Upper lobe of right lung (tissue), 1 donor: ENCODE data around the gene TMED1. TPM values are rescaled to one million over a fixed set of nuclear protein-coding genes. Genes with fewer than 3 reads are reported as not detected.

Experiments
- ATAC-seq: fragments of 200-7000 bp; cut with Tn5 transposase; one replicate; pipeline ENCODE4 v1.9.1; 2020; ENCODE audit warnings: mild to moderate bottlenecking, moderate library complexity
- DNase-seq: peaks from one replicate; pipeline ENCODE4 v3.0.0-alpha.2; 2020
- H3K27ac ChIP-seq: fragments of 200-600 bp; one replicate; pipeline ENCODE4 v1.8.0; 2022
- H3K27me3 ChIP-seq: fragments of 200-600 bp; one replicate; pipeline ENCODE4 v1.8.0; 2022; ENCODE audit warnings: mild to moderate bottlenecking
- H3K36me3 ChIP-seq: fragments of 200-600 bp; one replicate; pipeline ENCODE4 v1.8.0; 2022
- H3K4me1 ChIP-seq: fragments of 200-600 bp; one replicate; pipeline ENCODE4 v1.8.0; 2022
- H3K4me3 ChIP-seq: fragments of 200-600 bp; one replicate; pipeline ENCODE4 v1.8.0; 2022; ENCODE audit warnings: mild to moderate bottlenecking
- H3K9me3 ChIP-seq: fragments of 200-600 bp; one replicate; pipeline ENCODE4 v1.8.0; 2022
- intact Hi-C: fragments of 100-400 bp; cut with DNase I; formaldehyde crosslinking; loops from one replicate; pipeline ENCODE4 v1.11.0; 2022
- microRNA-seq: library from miRNA; unstranded; fragments of <30 nt; microRNA quantifications from one replicate; pipeline ENCODE4 v1.2.0, GENCODE V29; 2020; ENCODE audit warnings: borderline microRNAs expressed
- total RNA-seq: library from RNA; stranded (reverse); fragmentation: NEBNext Ultra II Directional; extraction: Animal tissue kit (Norgen Biotek cat#: 25700); gene quantifications from one replicate; pipeline ENCODE4 v1.2.1, GENCODE V29; 2021
- TF ChIP-seq, protein P1 (sequence below): fragments of 200-600 bp; IDR thresholded peaks from one replicate; pipeline ENCODE4 v1.8.0; 2022; ENCODE audit warnings: antibody characterized with exemption
- donor health status: DM: no; HTN: yes; CAD: no; lungs with severe emphysema.

The TMED1 gene
- total RNA-seq, 1 donor from 2014 or later = 25.3 TPM

DNA sequence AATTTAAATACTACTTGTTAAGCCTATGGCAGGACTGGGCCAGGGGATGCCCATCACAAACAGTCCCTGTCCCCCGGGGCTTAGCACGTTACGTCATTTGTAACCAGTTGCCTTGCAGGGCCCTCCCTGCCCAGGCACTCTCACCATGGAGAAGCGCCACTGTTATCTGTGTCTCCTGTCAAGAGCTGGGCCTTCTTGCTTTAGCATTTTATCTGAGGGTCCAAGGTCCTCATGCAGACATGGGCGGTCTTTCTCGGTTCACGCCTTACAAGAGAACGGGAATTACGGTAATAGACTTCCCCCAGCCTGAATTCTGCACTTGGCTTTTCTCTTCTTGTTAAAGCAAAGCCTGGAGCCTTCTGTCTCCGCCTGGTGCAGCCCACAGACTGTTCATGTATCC is 46.1 kb downstream of the TMED1 start:
- Histone ChIP-seq H3K9me3 (no peaks in the 10 kb centered on the region), H3K4me1 (no peaks in the 10 kb centered on the region), H3K27ac (no peak overlapping the region), H3K27me3 (no peaks in the 10 kb centered on the region), H3K4me3 (no peak overlapping the region), H3K36me3 (peaks cover 95% of the 10 kb centered on the region)
- ATAC-seq (no peak), DNase-seq (no peak)
- intact Hi-C loops = no loop called here
- TF ChIP-seq, protein P1, sequence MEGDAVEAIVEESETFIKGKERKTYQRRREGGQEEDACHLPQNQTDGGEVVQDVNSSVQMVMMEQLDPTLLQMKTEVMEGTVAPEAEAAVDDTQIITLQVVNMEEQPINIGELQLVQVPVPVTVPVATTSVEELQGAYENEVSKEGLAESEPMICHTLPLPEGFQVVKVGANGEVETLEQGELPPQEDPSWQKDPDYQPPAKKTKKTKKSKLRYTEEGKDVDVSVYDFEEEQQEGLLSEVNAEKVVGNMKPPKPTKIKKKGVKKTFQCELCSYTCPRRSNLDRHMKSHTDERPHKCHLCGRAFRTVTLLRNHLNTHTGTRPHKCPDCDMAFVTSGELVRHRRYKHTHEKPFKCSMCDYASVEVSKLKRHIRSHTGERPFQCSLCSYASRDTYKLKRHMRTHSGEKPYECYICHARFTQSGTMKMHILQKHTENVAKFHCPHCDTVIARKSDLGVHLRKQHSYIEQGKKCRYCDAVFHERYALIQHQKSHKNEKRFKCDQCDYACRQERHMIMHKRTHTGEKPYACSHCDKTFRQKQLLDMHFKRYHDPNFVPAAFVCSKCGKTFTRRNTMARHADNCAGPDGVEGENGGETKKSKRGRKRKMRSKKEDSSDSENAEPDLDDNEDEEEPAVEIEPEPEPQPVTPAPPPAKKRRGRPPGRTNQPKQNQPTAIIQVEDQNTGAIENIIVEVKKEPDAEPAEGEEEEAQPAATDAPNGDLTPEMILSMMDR = no peak

GRCh38 chr19:10788146-10788545 is 47.9 kb downstream of the TMED1 start:
- no peak overlapping the region for H3K27ac ChIP-seq
- H3K4me1 ChIP-seq = peaks cover 5% of the 10 kb centered on the region
- no peaks in the 10 kb centered on the region for H3K27me3 ChIP-seq
- H3K4me3 ChIP-seq = no peak overlapping the region
- TF ChIP-seq, protein P1 = no peak
- no peaks in the 10 kb centered on the region for H3K9me3 ChIP-seq
- intact Hi-C loops = no loop called here
- DNase-seq (no peak), ATAC-seq (no peak)
- H3K36me3 ChIP-seq = peaks cover 96% of the 10 kb centered on the region

- H3K4me1 ChIP-seq = peaks cover 15% of the 10 kb centered on the region
- peak; percentile 82 for ATAC-seq
- peaks cover 96% of the 10 kb centered on the region for H3K36me3 ChIP-seq
- DNase-seq = no peak
- H3K27ac ChIP-seq = peak overlapping the region; percentile 51
- intact Hi-C loops = no loop called here
- no peaks in the 10 kb centered on the region for H3K9me3 ChIP-seq
- no peak overlapping the region for H3K4me3 ChIP-seq
- no peaks in the 10 kb centered on the region for H3K27me3 ChIP-seq
- TF ChIP-seq, protein P1 = no peak
Measured at GRCh38 chr19:10784257-10784656, 51.8 kb downstream of the TMED1 start.

- TF ChIP-seq, protein P1 = no peak
- Histone ChIP-seq H3K4me3 (no peak overlapping the region), H3K4me1 (peaks cover 15% of the 10 kb centered on the region), H3K27me3 (no peaks in the 10 kb centered on the region), H3K9me3 (no peaks in the 10 kb centered on the region), H3K36me3 (peaks cover 96% of the 10 kb centered on the region), H3K27ac (no peak overlapping the region)
- DNase-seq = no peak
- no peak for ATAC-seq
- intact Hi-C loops = no loop called here
Measured at GRCh38 chr19:10782795-10783194, 53.2 kb downstream of the TMED1 start.

Small RNA genes within 50 kb of the gene (microRNA-seq; reads per million reads assigned to microRNA genes)
- gene MIR199A1 (0.50 reads per million), gene MIR6793 (not detected)

Other genes with a start within 250 kb of the TMED1 start
- gene AP1M2, start 248.9 kb downstream of the TMED1 start, total RNA-seq = 37.8 TPM
- gene SLC44A2, start 210.7 kb downstream of the TMED1 start, total RNA-seq = 293 TPM
- gene ILF3, start 181.9 kb downstream of the TMED1 start, total RNA-seq = 182 TPM
- 30.3 TPM for gene QTRT1, start 134.8 kb downstream of the TMED1 start, total RNA-seq
- 280 TPM for gene DNM2, start 118.1 kb downstream of the TMED1 start, total RNA-seq
- gene C19orf38, start 12.2 kb upstream of the TMED1 start, total RNA-seq = 7.4 TPM
- 25.5 TPM for gene CARM1, start 35.3 kb upstream of the TMED1 start, total RNA-seq
- 51.3 TPM for gene YIPF2, start 92.4 kb upstream of the TMED1 start, total RNA-seq
- 17.7 TPM for gene TIMM29, start 92.6 kb upstream of the TMED1 start, total RNA-seq
- 95.6 TPM for gene SMARCA4, start 124.8 kb upstream of the TMED1 start, total RNA-seq